ENCODE data around the gene ELOA.
A peak's percentile ranks its signal among the peaks of the same experiment; 100 is the strongest.

The ELOA gene

DNA sequence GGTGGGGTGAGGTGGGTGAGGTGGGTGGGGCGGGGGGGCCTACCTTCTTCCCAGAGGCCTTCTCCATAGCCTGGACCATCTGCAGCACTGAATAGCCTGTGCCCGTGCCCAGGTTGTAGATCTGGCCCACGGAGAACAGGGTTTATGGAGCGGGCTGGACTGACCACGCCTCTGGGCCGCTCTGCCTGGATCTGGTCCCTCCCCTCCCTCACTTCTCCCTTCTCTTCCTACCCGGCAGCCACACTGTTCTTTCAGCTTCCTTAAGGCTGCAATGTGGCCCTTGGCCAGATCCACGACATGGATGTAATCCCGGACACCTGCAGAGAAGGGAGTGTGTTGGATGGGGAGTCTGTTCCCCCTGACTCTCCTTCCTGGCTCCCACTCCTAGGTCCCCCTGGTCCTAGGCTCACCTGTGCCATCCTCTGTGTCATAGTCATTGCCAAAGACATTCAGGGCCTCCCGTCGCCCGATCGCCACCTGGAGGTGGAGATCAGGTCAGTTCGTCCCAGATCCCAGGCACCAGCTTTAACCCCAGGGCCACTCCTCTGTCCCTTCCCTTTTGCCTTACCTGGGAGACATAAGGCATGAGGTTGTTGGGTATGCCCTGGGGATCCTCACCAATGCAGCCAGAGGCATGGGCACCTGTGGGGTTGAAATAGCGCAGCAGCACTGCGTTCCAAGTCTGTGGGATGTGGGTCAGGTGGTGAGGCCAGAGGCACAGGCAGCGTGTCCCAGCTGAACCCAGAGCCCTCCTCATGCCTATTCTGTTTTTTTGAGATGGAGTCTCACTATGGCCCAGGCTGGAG is 53.4 kb downstream of the ELOA start:
- H3K4me1 ChIP-seq: peaks cover 7% of the 10 kb centered on the region
- H3K27ac ChIP-seq: peak overlapping the region; percentile 24
- H3K4me3 ChIP-seq (ENCODE audit: low read depth, low read length): no peak overlapping the region
- no peak overlapping the region for H3K4me2 ChIP-seq (ENCODE audit: low read length)
- no peaks in the 10 kb centered on the region for H3K27me3 ChIP-seq (ENCODE audit: control insufficient read depth, insufficient read depth, low read length)
- no peaks in the 10 kb centered on the region for H3K36me3 ChIP-seq (ENCODE audit: control insufficient read depth, insufficient read depth, low read length)
- no peak overlapping the region for H3K9ac ChIP-seq
- TF ChIP-seq, protein P1, sequence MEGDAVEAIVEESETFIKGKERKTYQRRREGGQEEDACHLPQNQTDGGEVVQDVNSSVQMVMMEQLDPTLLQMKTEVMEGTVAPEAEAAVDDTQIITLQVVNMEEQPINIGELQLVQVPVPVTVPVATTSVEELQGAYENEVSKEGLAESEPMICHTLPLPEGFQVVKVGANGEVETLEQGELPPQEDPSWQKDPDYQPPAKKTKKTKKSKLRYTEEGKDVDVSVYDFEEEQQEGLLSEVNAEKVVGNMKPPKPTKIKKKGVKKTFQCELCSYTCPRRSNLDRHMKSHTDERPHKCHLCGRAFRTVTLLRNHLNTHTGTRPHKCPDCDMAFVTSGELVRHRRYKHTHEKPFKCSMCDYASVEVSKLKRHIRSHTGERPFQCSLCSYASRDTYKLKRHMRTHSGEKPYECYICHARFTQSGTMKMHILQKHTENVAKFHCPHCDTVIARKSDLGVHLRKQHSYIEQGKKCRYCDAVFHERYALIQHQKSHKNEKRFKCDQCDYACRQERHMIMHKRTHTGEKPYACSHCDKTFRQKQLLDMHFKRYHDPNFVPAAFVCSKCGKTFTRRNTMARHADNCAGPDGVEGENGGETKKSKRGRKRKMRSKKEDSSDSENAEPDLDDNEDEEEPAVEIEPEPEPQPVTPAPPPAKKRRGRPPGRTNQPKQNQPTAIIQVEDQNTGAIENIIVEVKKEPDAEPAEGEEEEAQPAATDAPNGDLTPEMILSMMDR (IDR thresholded peaks at IDR 0.05): peak; percentile 28
- no peaks in the 10 kb centered on the region for H3K9me3 ChIP-seq (ENCODE audit: control insufficient read depth, low read length)
- no peak overlapping the region for H2AFZ ChIP-seq
- no peaks in the 10 kb centered on the region for H3K79me2 ChIP-seq

DNA sequence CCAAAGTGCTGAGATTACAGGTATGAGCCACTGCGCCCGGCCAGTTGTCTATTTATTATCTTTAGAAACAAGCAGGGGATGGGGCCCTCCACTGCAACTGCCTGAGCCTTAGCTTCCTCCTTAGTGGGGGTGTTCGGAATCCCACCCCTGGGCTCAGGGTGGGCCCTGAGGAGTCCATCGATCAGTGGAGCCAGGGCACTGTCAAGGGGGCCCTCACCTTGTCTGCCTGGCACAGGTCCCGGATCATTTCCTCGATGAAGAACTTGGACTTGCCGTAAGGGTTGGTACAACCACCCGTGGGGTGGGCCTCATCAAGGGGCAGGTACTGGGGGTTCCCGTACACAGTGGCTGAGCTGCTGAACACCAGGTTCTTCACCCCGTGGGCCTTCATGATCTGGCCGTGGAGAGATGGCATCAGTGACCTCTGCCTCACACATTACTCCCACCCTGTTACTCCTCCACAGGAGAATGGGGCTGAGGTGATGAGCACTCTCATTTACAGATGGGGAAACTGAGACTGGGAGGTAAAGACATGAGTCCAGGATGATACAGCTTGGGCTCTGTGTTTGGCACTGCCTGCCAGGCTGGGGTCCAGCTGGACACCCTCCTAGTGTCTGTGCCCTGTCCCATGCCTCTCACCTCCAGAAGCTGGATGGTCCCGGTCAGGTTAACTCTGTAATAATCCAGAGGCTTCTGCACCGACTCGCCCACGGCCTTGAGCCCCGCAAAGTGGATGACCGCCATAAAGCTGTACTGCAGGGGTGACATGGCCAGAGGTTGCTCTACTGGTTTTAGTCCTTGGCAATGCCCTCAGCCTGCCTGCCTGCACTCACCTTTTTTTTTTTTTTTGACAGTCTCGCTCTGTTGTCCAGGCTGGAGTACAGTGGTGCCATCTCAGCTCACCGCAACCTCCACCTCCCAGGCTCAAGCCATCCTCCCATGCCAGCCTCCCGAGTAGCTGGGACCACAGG is 54.5 kb downstream of the ELOA start:
- peak overlapping the region; percentile 12 for H3K4me3 ChIP-seq (ENCODE audit: low read depth, low read length)
- no peaks in the 10 kb centered on the region for H3K36me3 ChIP-seq (ENCODE audit: control insufficient read depth, insufficient read depth, low read length)
- no peak overlapping the region for H2AFZ ChIP-seq
- H3K4me1 ChIP-seq: peaks cover 10% of the 10 kb centered on the region
- H3K27me3 ChIP-seq (ENCODE audit: control insufficient read depth, insufficient read depth, low read length): no peaks in the 10 kb centered on the region
- TF ChIP-seq, protein P1 (IDR thresholded peaks at IDR 0.05): no peak
- H3K27ac ChIP-seq: no peak overlapping the region
- H3K9ac ChIP-seq: no peak overlapping the region
- no peaks in the 10 kb centered on the region for H3K79me2 ChIP-seq
- H3K9me3 ChIP-seq (ENCODE audit: control insufficient read depth, low read length): no peaks in the 10 kb centered on the region
- peak overlapping the region; percentile 14 for H3K4me2 ChIP-seq (ENCODE audit: low read length)

DNA sequence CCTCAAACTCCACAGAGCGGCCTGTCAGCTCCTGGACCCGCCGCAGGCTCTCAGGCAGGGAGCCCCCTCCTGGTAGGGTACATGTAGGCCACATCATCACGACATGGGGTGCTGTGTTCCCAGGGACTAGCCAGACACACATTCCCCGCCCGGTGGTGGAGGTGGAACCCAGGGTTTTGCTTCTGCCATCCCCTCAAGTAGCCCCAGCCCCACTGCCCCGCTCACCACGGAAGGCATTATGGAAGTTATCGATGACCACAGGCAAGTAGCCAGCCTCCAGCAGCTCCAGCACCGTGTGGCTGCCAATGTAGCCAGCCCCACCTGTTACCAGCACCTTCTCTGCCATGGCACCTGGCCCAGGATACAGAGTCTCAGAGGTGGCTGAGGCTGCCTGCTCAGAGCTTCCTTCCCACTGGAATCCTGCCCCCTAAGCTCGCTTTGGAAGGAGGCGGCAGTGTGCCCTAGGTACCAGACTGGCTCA is 55.4 kb downstream of the ELOA start:
- Histone ChIP-seq H3K4me1 (peaks cover 10% of the 10 kb centered on the region), H3K9me3 (ENCODE audit: control insufficient read depth, low read length) (no peaks in the 10 kb centered on the region), H3K36me3 (ENCODE audit: control insufficient read depth, insufficient read depth, low read length) (no peaks in the 10 kb centered on the region), H3K27me3 (ENCODE audit: control insufficient read depth, insufficient read depth, low read length) (no peaks in the 10 kb centered on the region), H3K79me2 (no peaks in the 10 kb centered on the region), H3K9ac (no peak overlapping the region), H3K4me2 (ENCODE audit: low read length) (no peak overlapping the region), H3K27ac (peak overlapping the region; percentile 9), H2AFZ (no peak overlapping the region), H3K4me3 (ENCODE audit: low read depth, low read length) (no peak overlapping the region)
- TF ChIP-seq, protein P1 (IDR thresholded peaks at IDR 0.05): no peak

DNA sequence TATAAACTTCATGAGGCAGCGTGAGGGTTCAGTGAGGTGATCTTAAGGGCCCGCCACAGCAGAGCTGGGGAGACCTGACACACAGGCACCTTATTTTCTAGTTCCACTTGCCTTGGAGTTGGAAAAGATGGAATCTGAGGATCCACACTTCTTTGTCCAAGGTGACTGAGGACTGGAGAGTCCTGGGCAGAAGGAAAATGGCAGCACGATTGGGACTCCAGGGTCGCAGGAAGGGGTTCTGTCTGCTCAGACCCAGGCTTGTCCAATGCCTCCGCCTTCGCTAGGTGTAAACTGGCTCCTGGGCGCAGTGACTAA is 55.9 kb downstream of the ELOA start:
- Histone ChIP-seq H3K27ac (peak overlapping the region; percentile 9), H3K4me1 (peaks cover 10% of the 10 kb centered on the region), H3K36me3 (ENCODE audit: control insufficient read depth, insufficient read depth, low read length) (no peaks in the 10 kb centered on the region), H3K4me3 (ENCODE audit: low read depth, low read length) (peak overlapping the region; percentile 97), H2AFZ (no peak overlapping the region), H3K9me3 (ENCODE audit: control insufficient read depth, low read length) (no peaks in the 10 kb centered on the region), H3K79me2 (no peaks in the 10 kb centered on the region), H3K4me2 (ENCODE audit: low read length) (peak overlapping the region; percentile 99), H3K27me3 (ENCODE audit: control insufficient read depth, insufficient read depth, low read length) (no peaks in the 10 kb centered on the region), H3K9ac (no peak overlapping the region)
- TF ChIP-seq, protein P1 (IDR thresholded peaks at IDR 0.05): no peak

All from parathyroid adenoma (tissue), 2 donors.